GM12865 (cell line): Measurements from ENCODE around the gene STX16.

Experiments used
- DNase-seq: peaks from one replicate; pipeline ENCODE4 v3.0.0; 2010; ENCODE audit warnings: low read depth
- H3K4me3 ChIP-seq: 2 replicates; pipeline ENCODE4 v1.5.1; 2011; ENCODE audit warnings: mild to moderate bottlenecking, low read depth, low read length, control low read depth
- TF ChIP-seq, protein P1 (sequence below): IDR thresholded peaks from 2 replicates; pipeline ENCODE4 v1.5.1; 2011; ENCODE audit warnings: low read length, control low read depth, low read depth, inconsistent platforms; ENCODE audit not compliant: insufficient read depth; ENCODE audit errors: missing control alignments

STX16 gene, protein sequence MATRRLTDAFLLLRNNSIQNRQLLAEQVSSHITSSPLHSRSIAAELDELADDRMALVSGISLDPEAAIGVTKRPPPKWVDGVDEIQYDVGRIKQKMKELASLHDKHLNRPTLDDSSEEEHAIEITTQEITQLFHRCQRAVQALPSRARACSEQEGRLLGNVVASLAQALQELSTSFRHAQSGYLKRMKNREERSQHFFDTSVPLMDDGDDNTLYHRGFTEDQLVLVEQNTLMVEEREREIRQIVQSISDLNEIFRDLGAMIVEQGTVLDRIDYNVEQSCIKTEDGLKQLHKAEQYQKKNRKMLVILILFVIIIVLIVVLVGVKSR

DNA sequence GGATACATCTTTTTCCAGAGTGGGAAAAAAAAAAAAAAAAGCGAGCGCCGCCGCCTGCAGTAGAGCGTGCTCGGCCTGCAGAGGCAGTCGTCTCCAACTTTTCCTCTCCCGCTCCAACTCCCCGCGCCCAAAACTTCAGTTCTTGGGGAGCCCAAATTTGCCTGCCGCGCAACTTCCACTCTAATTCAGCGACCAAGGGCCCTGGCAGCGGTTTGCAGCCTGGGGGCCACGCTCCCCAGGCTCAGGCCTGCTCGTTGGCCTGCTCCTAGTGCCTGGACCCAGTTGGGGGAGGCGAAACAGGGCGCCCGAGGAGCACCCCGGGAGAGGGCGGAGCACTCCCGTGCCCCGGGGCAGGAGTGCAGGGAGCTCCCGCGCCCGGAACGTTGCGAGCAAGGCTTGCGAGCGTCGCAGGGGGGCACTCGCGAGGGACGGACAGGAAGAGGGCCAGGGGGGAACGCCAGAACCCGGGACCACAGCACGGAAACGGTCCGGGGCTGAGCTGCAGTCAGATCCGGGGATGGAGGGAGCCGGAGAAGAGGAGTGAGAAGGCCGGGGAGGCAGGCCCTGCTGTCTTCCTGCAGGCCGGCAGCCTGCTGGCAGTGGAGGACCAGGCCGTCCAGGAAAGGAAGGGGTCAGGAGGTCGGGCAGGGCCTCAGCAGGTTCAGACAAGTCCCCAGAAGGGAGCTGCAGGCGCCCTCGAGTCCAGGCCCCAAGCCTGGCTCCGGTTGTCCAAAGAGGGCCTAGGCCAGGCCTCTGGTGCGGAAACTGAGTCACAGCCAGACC lies at the start of gene STX16:
TSS of gene STX16 (plus strand) at position 508 of the 783 bp plus-strand sequence. CDS start 724 bp downstream, outside the sequence.
- DNase-seq: peak; percentile 97
- TF ChIP-seq, protein P1, sequence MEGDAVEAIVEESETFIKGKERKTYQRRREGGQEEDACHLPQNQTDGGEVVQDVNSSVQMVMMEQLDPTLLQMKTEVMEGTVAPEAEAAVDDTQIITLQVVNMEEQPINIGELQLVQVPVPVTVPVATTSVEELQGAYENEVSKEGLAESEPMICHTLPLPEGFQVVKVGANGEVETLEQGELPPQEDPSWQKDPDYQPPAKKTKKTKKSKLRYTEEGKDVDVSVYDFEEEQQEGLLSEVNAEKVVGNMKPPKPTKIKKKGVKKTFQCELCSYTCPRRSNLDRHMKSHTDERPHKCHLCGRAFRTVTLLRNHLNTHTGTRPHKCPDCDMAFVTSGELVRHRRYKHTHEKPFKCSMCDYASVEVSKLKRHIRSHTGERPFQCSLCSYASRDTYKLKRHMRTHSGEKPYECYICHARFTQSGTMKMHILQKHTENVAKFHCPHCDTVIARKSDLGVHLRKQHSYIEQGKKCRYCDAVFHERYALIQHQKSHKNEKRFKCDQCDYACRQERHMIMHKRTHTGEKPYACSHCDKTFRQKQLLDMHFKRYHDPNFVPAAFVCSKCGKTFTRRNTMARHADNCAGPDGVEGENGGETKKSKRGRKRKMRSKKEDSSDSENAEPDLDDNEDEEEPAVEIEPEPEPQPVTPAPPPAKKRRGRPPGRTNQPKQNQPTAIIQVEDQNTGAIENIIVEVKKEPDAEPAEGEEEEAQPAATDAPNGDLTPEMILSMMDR: peak; percentile 50
- H3K4me3 ChIP-seq: peak within 1 kb of the TSS; percentile 78

DNA sequence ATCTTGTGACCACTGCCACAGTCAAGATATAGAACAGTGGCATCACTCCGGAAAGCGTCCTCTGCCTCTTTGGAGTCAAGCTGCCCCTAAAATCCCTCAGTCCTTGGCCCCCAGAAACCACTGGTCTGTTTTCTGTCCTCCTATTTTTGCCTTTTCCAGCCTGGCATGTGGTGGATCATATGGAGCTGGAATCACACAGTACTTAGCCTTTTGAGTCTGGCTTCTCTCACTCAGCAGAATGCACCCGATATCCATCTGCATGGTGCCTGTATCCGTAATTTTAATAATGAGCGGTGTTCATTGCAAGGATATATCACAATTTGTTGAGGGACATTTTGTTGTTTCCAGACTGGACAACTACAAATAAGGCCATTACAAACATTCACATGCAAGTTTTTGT lies 49.0 kb upstream of the STX16 start:
- TF ChIP-seq, protein P1: no peak
- H3K4me3 ChIP-seq: no peak overlapping the region
- no peak for DNase-seq

DNA sequence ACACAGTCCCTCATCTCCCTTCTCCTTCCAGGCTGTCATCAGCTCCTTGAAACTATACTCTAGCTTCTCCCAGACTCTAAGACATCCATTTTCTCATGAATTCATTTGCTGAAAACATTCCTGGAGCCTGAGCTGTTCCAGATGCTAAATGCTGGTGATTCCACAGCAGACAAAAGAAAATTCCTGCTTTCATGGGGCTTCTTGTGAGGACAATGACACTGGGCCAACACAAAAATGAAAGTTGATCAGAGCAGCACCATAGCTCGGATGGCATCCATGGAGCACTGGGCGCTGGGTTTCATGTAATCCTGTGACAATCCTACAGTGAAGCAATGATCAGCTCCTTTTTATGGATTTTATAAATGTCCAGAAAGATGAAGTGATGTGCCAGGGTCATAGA lies 47.4 kb upstream of the STX16 start:
- TF ChIP-seq, protein P1: no peak
- no peak overlapping the region for H3K4me3 ChIP-seq
- DNase-seq: no peak

DNA sequence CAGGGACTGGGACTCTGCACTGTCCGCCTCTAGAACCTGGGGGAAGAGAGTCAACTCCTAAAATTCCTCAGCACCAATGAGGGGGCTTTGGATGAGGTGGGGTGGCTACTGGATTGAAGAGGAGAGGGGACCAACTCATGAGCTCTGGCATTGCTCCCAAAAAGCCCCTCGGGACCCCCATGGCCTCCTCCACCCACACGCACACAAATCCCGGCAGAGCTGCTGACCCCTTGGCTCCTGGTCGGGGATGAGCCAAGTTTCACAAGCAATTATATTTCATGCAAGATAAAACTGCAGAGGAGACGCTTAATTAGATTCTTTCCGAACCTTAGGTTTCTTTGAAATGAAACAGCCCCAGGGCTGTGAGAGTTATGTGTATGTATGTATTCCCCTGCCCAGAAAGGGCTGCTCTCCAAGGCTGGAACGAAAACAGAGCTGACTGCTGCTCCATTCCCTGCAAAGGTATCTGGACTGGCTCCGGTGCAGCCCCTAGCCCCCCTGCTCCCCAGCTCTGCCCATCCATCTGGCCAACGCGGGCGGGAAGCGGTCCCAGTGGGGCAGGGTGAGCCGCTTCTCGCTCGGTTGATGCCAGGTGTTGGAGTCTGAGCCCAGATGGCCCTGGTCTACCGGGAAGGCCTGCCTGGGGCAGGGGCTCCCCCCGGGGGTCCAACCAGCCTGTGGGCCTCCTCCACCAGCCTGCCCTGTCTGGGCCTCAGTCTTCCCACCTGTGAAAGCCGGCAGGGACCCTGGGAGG lies 46.8 kb upstream of the STX16 start:
- no peak overlapping the region for H3K4me3 ChIP-seq
- no peak for DNase-seq
- TF ChIP-seq, protein P1: no peak

DNA sequence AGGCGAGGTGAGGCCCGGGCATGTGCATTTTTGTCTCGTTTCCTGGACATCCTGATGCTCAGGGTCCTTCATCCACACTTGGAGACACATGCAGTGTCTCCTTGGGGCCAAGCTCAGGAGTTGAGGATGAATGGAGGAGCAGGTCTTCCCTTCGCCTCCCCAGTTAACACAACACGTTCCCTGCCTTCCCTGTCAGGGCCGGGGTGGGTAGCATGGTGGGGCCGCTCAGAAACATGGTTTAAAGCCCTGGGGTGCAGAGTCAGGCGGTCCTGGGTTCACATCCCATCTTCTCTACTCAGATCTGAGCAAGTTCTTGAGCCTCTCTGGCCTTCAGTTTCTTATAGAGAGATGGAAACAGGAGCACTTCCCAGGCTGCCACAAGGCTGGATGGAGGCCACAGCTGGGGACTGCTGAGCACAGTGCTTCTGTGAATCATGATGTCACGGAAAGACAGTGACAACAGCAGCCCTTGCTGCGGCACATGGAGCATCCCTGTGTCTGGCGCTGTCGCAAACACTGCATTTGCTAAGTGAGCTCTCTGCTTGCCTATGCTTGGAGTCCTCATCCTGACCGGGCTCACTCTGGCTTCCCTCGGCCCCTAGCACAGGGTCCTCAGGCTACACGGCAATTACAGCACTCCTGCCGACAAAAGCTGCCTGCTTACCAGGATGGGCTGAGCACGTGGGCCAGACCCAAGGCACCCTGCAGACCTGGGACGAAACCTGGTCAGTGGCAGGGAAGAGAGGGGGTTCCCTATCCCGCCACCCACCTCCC lies 45.6 kb upstream of the STX16 start:
- TF ChIP-seq, protein P1: no peak
- H3K4me3 ChIP-seq: no peak overlapping the region
- DNase-seq: no peak

DNA sequence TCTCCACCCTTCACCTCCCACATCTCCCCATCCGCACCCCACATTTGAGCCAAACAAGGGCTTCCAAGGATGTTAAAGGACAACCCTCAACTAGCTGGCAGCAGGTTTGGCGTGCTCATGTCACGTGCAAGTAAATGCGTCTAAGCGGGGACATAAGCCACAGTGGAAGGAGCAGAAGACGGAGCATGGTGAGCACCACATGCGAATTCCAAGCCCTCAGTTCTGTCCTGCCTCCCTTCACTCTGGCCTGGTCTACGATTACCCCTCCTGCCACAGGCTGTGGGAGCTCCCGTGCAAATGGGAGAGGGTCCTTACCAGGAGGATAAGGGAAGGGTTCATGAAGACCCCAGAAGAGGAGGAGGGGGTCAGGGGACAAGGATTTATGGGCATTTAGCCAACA lies 44.9 kb upstream of the STX16 start:
- no peak overlapping the region for H3K4me3 ChIP-seq
- no peak for DNase-seq
- TF ChIP-seq, protein P1: no peak
